ENCODE data around the gene ADGRL1. TPM values are rescaled to one million over a fixed set of nuclear protein-coding genes. Genes with fewer than 3 reads are reported as not detected.

The ADGRL1 gene
- total RNA-seq, 1 donor from 2014 or later, result 2.1 TPM

DNA sequence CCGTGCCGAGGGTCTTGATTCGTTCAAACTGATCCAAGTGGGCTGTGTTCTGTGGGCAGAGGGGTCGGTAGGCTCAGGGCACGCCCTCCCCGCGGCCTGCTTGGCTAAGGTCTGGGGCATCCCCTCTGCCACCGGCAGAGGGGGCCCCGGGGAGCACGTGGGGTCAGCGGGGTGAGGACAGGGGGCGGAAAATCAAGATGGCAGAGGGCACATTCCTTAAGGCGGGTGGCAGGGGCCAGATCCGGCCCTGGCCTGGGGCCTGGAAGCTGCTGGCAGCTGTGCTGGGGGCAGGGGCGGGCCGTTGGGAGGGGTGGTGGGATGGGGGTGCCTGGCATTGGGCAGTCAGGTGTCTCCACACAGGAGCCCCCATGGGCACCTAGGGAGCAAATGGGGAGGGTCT is 99.1 kb downstream of the ADGRL1 start:
- FAIRE-seq (no peak), DNase-seq (ENCODE audit: low read depth) (no peak)
- no peaks in the 10 kb centered on the region for H3K27me3 ChIP-seq (ENCODE audit: control insufficient read depth, insufficient read depth, low read length)
- TF ChIP-seq, protein P1, sequence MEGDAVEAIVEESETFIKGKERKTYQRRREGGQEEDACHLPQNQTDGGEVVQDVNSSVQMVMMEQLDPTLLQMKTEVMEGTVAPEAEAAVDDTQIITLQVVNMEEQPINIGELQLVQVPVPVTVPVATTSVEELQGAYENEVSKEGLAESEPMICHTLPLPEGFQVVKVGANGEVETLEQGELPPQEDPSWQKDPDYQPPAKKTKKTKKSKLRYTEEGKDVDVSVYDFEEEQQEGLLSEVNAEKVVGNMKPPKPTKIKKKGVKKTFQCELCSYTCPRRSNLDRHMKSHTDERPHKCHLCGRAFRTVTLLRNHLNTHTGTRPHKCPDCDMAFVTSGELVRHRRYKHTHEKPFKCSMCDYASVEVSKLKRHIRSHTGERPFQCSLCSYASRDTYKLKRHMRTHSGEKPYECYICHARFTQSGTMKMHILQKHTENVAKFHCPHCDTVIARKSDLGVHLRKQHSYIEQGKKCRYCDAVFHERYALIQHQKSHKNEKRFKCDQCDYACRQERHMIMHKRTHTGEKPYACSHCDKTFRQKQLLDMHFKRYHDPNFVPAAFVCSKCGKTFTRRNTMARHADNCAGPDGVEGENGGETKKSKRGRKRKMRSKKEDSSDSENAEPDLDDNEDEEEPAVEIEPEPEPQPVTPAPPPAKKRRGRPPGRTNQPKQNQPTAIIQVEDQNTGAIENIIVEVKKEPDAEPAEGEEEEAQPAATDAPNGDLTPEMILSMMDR (IDR thresholded peaks at IDR 0.05; ENCODE audit: insufficient read depth, low read length, severe bottlenecking), result no peak
- H3K4me3 ChIP-seq (ENCODE audit: low read depth, low read length), result no peak overlapping the region
- peaks cover 7% of the 10 kb centered on the region for H3K36me3 ChIP-seq (ENCODE audit: control insufficient read depth, insufficient read depth, low read length)

DNA sequence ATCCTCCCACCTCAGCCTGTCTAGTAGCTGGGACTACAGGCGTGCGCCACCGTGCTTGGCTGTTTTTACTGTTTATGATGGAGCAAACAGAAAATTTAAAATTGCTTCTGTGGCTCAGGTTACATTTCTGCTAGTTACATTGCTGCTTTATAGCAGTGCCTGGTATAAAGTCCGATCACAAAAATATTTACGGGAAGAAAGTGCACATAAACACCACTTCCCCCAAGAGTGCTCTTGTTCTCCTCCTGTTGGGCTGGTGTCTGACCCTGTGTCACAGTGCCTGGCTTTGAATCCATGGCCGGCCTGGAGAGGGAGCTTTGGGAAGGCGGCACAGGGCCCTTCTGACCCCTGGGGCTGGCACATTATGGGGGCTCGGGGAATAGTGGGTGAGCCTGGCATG is 100.3 kb downstream of the ADGRL1 start:
- TF ChIP-seq, protein P1 (IDR thresholded peaks at IDR 0.05; ENCODE audit: insufficient read depth, low read length, severe bottlenecking), result no peak
- no peaks in the 10 kb centered on the region for H3K27me3 ChIP-seq (ENCODE audit: control insufficient read depth, insufficient read depth, low read length)
- FAIRE-seq (no peak), DNase-seq (ENCODE audit: low read depth) (no peak)
- peaks cover 10% of the 10 kb centered on the region for H3K36me3 ChIP-seq (ENCODE audit: control insufficient read depth, insufficient read depth, low read length)
- H3K4me3 ChIP-seq (ENCODE audit: low read depth, low read length), result no peak overlapping the region

DNA sequence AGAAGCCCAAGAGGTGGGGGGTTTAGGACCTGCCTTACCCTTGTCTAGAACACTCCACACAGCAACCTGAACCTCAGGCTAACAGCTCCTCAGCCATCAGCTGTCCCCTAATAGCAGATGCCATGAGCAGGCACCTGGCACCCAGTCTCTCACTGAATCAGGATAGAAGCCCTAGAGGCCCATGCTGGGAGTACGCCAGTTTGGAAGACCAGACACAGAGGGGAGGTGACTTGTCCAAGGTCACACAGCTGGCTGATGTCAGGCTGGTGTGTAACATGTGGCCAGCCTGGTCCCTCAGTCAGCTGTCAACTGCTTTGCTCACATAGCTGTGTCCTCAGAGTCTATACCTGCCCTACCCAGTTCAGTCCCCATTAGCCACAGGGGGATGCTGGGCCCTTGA is 102.7 kb downstream of the ADGRL1 start:
- Histone ChIP-seq H3K27me3 (ENCODE audit: control insufficient read depth, insufficient read depth, low read length) (no peaks in the 10 kb centered on the region), H3K4me3 (ENCODE audit: low read depth, low read length) (no peak overlapping the region), H3K36me3 (ENCODE audit: control insufficient read depth, insufficient read depth, low read length) (peaks cover 10% of the 10 kb centered on the region)
- TF ChIP-seq, protein P1 (IDR thresholded peaks at IDR 0.05; ENCODE audit: insufficient read depth, low read length, severe bottlenecking), result no peak
- DNase-seq (ENCODE audit: low read depth) (no peak), FAIRE-seq (no peak)

DNA sequence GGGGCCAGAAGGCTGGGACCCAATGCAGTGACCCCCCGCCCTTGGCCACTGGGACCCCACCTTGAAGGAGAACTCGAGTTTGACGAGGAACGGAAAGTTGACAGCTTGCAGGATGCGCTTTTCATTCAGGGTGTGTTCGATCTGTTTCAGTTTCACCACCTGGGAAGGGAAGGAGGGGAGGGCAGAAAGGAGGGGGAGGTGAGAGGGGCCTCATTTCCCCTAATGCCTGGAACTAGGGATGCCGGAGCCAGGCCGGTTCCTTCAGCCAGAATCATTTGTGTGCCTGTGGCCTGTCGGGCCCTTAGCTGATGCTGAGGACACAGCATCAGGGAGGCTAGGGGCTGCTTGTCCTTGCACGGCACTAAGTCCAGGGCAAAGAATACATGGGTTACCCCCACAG is 103.2 kb downstream of the ADGRL1 start:
- H3K27me3 ChIP-seq (ENCODE audit: control insufficient read depth, insufficient read depth, low read length), result no peaks in the 10 kb centered on the region
- H3K36me3 ChIP-seq (ENCODE audit: control insufficient read depth, insufficient read depth, low read length), result peaks cover 10% of the 10 kb centered on the region
- DNase-seq (ENCODE audit: low read depth), result no peak
- no peak for FAIRE-seq
- TF ChIP-seq, protein P1 (IDR thresholded peaks at IDR 0.05; ENCODE audit: insufficient read depth, low read length, severe bottlenecking), result no peak
- H3K4me3 ChIP-seq (ENCODE audit: low read depth, low read length), result no peak overlapping the region

DNA sequence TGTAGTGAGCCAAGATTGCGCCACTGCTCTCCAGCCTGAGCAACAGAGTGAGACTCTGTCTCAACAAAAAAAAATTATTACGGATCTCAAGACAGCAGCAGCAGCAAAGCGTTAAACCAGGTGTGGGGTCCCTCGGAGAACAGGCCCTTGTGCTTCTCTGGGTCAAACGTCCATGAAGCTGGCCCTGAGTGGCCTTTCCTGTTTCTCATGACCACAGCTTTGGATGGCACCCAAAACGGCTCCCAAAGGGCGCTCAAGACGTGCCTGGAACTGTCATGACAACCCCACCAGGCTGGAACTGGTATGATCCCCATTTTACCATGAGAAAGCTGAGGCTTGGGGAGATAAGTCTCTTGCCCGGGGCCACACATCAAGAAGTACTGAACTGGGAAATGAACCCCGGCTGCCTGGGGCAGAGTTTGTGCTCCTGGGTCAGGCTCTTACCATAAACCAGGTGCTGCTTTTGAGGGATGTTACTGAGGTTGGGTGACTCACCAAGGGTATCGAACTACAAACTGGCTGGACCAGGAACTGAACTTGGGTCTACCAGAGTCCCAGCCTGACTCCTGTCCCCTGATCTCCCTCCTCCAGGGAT is 103.8 kb downstream of the ADGRL1 start:
- no peak for FAIRE-seq
- peaks cover 10% of the 10 kb centered on the region for H3K36me3 ChIP-seq (ENCODE audit: control insufficient read depth, insufficient read depth, low read length)
- TF ChIP-seq, protein P1 (IDR thresholded peaks at IDR 0.05; ENCODE audit: insufficient read depth, low read length, severe bottlenecking), result no peak
- no peak overlapping the region for H3K4me3 ChIP-seq (ENCODE audit: low read depth, low read length)
- peak; percentile 30 for DNase-seq (ENCODE audit: low read depth)
- no peaks in the 10 kb centered on the region for H3K27me3 ChIP-seq (ENCODE audit: control insufficient read depth, insufficient read depth, low read length)

DNA sequence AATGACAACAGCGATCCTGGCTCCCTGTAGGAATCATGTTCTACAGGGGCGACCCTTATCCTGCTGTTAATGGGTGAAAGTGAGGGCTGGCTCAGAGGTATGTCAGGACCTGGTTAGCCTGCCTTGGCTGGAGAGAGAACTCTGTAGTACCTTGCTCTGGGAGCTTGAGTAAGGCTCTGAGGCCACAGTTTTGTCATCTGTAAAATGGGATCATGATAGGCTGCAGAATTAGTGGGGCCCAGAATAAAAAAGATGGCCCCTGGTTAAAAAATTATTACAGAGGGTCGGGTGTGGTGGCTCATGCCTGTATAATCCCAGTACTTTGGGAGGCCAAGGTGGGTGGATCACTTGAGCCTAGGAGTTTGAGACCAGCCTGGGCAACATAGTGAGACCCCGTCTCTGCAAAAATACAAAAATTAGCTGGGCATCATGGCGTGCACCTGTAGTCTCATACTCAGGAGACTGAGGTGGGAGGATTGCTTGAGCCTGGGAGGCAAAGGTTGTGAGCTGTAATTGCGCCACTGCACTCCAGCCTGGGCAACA is 104.9 kb downstream of the ADGRL1 start:
- H3K4me3 ChIP-seq (ENCODE audit: low read depth, low read length), result no peak overlapping the region
- H3K36me3 ChIP-seq (ENCODE audit: control insufficient read depth, insufficient read depth, low read length), result peaks cover 10% of the 10 kb centered on the region
- TF ChIP-seq, protein P1 (IDR thresholded peaks at IDR 0.05; ENCODE audit: insufficient read depth, low read length, severe bottlenecking), result no peak
- FAIRE-seq (no peak), DNase-seq (ENCODE audit: low read depth) (no peak)
- no peaks in the 10 kb centered on the region for H3K27me3 ChIP-seq (ENCODE audit: control insufficient read depth, insufficient read depth, low read length)

Measured in bronchial epithelial cell (primary cell).